ENCODE data around the gene LRCH2.

GRCh38 chrX:115259238-115259875, 25.5 kb upstream of the LRCH2 start:
- TF ChIP-seq POLR2AphosphoS5 (IDR thresholded peaks at IDR 0.05) (no peak), CTCF (IDR thresholded peaks at IDR 0.05) (no peak)

All from breast epithelium (tissue), 3 donors.